ENCODE data around the gene WNK2.

Gene WNK2

DNA sequence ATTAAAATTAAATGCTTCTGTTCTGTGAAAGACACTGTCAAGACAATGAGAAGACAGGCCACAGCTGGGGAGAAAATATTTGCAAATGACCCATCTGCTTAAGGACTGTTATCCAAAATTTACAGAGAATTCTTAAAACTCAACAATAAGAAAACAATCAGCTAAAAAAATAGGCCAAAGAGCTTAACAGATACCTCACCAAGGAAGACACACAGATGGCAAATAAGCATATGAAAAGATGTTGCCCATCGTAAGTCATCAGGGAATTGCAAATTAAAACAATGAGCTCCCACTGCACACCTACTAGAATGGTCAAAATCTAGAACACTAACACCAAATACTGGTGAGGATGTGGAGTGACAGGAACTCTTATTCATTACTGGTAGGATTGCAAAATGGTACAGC, 10.3 kb downstream of the WNK2 start:
- no peak for TF ChIP-seq POLR2A (IDR thresholded peaks at IDR 0.05; ENCODE audit: low read depth, low read length)
- DNase-seq (ENCODE audit: insufficient read length, low spot score) (no peak), FAIRE-seq (no peak)

DNA sequence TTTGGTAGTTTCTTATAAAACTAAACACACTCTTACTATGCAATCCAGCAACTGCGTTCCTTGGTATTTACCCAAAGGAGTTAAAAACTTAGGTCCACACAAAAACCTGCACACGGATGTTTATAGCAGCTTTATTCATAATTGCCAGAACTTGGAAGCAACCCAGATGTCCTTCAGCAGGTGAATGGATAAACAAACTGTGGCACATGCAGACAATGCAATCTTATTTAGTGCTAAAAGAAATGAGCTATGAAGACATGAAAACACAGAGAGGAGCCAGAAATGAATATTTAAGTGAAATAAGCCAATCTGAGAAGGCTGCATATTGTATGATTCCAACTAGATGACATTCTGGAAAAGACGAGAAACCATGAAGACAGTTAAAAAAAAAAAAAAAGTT, 10.7 kb downstream of the WNK2 start:
- no peak for DNase-seq (ENCODE audit: insufficient read length, low spot score)
- no peak for FAIRE-seq
- TF ChIP-seq POLR2A (IDR thresholded peaks at IDR 0.05; ENCODE audit: low read depth, low read length) = no peak

DNA sequence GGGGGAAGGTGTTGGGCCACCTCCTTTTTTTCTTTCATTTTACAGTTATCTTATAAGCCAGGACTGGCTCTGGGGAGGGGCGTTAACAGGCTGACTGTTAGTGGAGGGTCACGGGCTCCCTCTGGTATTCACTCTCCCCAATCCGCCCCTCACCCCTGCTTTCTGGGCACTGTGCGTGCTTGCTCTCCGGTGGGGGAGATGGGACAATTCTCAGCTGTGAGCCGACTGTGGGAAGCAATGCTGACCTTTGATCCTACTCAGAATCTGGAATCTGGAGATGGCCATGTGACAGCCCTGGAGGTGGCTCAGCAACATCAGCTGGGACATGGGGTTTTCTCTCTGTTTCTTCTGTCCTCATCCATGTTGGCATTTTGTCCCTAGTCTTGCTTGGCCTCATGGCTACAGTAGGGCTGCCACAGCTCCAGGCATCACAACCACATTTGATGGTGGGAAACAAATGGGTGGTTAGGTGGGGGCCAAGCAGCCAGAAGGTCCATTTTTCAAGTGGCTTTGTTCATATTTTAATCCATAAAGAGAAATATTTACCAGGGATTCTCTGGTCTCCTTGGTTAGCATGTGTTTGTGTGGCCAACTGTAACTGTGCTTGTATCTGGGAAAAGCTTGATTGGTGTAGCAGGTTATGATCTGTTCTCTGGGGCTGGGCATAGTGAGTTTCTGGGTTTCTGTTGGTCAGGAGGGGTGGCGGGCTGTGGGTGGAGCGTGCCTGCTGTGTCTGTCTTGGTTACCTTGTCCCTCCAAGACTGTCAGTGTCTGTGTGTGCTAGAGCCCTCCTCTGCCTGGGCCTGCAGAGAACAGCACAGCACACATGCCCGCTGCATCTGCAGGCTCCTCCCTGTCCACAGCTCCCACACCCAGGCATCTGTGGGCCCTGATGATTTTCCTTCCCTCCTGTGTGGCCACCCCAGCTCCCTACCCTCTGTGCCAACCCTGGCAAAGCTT, 12.4 kb downstream of the WNK2 start:
- no peak for DNase-seq (ENCODE audit: insufficient read length, low spot score)
- no peak for FAIRE-seq
- TF ChIP-seq POLR2A (IDR thresholded peaks at IDR 0.05; ENCODE audit: low read depth, low read length) = no peak

DNA sequence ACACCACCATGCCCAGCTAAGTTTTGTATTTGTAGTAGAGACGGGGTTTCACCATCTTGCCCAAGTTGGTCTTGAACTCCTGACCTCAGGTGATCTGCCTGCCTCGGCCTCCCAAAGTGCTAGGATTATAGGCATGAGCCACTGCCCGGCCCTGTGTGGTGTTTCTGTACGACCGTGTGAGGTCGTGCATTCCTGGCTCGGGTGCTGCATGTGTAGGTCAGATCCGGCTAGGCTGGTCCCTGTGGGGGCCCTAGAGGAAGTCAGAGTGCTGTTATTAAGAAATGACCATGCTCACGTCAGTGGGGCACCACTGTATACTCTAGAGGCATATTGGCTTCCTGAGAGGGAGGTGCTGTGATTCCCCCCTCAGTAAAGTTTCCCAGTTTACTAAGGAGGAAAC, 13.7 kb downstream of the WNK2 start:
- no peak for TF ChIP-seq POLR2A (IDR thresholded peaks at IDR 0.05; ENCODE audit: low read depth, low read length)
- no peak for DNase-seq (ENCODE audit: insufficient read length, low spot score)
- no peak for FAIRE-seq

DNA sequence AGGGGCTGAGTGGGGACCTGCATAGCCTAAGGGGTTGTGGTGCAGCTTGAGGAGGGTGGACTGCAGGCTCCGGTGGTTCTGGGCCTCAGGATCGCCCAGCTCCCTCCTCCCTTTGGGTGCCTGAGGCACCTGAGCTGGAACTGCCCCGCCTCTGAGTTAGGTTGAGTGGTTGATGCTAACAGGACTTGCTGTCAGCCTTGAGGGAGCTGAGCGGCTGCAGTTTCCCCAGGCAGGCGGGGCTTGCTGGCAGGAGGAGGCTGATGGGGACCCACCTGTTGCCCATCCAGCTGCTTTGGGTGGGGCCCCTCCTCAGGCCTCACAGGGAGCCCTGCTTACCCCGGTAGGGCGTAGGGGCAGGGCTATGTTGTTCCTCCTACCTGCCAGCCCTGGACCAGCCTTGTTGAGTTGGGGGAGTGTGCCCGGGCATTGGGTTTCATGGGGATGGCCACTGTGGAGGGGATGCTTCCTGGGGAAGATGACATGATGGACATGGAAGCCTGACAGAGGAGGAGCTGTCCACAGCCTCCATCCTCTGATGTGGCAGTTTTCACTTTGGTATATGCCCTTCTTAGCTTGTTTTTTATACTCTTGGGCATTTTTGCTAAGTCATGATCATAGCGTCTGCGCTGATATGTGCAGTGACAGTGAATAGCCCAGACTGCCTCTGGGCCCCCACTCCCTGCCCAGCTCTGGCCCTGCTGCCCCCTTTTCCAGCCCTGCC, 14.3 kb downstream of the WNK2 start:
- TF ChIP-seq POLR2A (IDR thresholded peaks at IDR 0.05; ENCODE audit: low read depth, low read length) = no peak
- DNase-seq (ENCODE audit: insufficient read length, low spot score) = no peak
- no peak for FAIRE-seq

DNA sequence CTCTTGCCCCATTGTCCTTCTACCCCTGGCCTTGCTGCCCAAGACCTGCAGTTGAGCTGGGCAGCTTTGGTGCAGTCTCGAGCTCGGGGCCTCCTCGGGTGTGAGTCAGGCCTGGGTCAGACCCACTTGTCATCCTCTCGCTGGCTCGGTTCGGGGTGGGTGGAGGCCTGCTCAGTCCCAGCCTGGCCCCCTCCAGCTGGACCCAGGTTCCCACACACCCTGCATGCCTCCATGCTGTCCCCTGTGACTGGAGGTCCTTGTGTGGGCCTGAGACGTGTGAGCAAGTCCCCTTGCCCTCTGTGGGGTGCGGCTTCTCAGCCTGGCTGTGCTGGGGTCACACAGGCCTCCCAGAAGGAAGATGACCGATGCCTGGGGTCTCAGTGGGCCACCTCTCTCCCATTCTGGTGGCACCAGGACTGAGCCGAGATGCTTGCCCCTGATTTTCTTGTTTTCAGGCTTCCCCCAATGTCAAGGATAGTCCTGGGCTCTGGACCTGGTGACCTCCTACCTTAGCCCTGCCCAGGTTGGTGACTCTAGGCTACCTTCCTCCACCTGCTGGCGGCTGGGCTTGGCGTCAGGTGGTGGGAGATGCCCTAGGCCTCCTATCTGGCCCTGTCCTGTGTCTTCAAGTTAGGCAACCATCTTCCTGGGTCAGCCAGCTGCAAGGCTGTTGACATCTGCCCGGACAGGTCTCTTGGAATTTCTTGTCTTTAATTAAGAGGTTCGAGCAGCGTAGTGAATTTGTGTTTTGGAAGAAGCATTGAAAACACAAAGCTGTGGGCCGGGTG, 15.1 kb downstream of the WNK2 start:
- DNase-seq (ENCODE audit: insufficient read length, low spot score) (no peak), FAIRE-seq (no peak)
- TF ChIP-seq POLR2A (IDR thresholded peaks at IDR 0.05; ENCODE audit: low read depth, low read length) = no peak

DNA sequence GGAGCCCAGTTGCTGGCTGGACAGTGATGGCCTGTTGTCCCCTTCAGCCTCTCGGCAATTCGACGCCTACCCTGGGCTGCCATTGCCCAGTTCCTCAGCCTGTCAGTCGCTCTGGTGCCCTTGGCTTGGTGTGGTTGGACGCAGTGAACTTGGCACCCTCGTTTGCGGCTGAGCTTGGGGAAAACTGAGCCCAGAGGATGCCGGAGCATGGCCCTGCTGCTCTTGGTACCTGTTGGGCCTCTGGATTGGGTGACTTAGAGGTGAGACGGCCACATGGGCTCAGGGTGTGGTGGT, 16.5 kb downstream of the WNK2 start:
- no peak for TF ChIP-seq POLR2A (IDR thresholded peaks at IDR 0.05; ENCODE audit: low read depth, low read length)
- FAIRE-seq = no peak
- DNase-seq (ENCODE audit: insufficient read length, low spot score) = no peak

DNA sequence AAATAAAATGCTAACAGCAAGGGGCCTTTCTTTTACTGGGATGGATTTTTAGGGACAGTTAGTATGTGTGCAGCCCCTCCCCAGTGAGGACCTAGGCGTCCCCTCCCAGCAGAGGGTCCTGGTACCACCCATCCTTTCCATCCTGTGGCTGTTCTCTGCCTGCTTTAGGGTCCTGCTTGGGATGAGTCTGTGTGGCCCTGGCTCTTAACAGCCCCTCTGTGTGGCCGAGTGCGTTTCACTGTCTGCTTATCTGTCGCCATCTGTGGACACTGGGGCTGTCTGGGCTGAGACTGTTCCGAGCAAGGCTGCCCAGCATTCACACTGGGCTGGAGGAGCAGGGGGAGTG, 17.0 kb downstream of the WNK2 start:
- DNase-seq (ENCODE audit: insufficient read length, low spot score) (no peak), FAIRE-seq (no peak)
- no peak for TF ChIP-seq POLR2A (IDR thresholded peaks at IDR 0.05; ENCODE audit: low read depth, low read length)

DNA sequence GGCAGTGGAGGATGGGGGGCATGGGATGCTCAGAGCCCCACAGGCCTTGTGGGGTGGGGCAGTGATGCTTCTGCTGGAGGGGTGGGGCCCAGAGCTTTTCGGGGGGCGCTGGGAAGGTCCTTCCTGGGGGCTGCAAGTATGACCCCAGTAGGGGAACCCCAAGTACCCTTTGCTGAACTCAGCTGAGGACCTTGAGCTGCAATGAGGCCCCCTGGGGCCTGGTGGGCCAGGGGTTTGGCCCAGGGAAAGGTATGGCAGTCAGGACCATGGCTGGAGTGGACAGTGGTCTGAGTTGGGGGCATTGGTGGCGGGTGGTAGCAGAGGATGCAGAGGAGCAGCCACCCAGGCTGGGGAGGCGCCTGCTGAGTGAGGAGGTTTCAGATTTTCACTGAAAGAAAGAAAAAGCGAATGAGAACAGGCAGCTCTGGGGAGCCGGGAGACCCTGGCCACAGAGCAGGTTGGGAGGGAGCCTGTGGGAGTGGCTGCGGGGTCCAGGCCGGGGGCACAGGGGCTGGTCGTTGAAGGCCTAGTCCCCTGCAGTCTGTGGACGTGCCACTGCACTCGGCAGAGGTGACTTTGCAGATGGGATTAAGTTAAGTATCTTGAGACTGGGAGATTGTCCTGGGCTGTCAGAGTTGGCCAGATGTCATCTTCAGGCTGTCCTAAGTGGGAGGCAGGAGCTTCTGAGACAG, 19.2 kb downstream of the WNK2 start:
- no peak for DNase-seq (ENCODE audit: insufficient read length, low spot score)
- FAIRE-seq = no peak
- TF ChIP-seq POLR2A (IDR thresholded peaks at IDR 0.05; ENCODE audit: low read depth, low read length) = no peak

DNA sequence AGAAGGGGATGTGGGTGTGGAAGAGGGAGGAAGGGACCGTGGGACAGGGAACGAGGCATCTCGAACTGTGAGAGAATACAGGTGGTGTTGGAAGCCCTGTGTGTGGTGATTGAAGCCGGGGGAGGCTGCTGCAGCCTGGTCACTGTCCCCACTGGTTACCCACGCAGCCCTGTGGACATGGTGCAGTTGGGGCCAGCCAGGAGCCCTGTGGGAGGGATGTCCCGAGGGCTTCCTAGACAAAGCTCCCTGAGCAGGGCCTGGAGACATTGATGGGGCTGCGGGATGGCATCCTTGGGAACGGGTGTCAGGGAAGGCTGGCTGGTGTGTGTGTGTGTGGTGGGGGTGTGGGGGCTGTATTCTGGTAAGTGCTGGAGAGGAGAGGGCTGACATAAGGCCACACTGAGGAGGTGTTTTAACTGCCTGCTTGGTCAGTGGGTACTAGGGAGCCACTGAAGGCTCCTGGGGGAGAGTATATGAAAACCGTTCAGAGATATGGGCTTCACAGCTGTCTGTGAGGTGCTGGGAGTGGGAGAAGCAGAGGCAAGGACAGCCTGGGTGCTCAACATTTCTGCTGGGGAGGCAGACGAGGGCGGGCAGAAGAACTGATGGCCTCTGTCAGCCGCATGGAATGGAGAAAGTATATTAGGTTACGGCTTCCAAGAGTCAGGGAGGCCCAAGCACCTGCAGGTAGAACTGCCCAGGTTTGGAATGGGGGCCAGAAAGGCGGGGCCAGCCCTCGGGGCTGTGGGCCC, 20.0 kb downstream of the WNK2 start:
- FAIRE-seq (no peak), DNase-seq (ENCODE audit: insufficient read length, low spot score) (no peak)
- TF ChIP-seq POLR2A (IDR thresholded peaks at IDR 0.05; ENCODE audit: low read depth, low read length) = no peak

DNA sequence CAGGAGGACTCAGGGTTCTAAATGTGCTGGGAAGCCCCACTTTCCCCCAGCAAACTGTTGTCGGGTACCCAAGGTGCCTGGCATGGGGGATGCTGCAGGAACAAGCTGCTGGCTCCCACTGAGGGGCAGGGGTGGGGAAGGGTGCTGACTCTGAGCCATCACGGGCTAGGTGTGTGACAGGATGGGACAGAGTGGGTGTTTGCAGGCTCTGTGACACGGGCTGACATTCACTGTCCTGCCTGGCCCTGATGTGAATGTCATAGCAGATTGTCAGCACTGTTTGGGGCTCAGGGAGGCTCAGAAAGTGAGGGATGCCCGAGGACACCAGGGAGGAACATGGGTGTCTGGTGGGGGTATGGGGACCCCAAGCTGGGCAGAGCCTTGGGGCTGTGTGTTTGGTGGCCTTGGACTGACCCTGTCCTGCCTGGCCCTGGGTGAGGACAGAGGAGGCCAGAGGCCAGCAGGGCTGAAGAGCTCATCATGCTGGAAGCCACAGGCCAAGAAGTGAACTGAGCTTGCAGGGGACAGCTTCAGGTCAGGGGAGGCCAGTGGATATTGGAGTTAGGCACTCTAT, 20.6 kb downstream of the WNK2 start:
- no peak for FAIRE-seq
- DNase-seq (ENCODE audit: insufficient read length, low spot score) = no peak
- no peak for TF ChIP-seq POLR2A (IDR thresholded peaks at IDR 0.05; ENCODE audit: low read depth, low read length)

DNA sequence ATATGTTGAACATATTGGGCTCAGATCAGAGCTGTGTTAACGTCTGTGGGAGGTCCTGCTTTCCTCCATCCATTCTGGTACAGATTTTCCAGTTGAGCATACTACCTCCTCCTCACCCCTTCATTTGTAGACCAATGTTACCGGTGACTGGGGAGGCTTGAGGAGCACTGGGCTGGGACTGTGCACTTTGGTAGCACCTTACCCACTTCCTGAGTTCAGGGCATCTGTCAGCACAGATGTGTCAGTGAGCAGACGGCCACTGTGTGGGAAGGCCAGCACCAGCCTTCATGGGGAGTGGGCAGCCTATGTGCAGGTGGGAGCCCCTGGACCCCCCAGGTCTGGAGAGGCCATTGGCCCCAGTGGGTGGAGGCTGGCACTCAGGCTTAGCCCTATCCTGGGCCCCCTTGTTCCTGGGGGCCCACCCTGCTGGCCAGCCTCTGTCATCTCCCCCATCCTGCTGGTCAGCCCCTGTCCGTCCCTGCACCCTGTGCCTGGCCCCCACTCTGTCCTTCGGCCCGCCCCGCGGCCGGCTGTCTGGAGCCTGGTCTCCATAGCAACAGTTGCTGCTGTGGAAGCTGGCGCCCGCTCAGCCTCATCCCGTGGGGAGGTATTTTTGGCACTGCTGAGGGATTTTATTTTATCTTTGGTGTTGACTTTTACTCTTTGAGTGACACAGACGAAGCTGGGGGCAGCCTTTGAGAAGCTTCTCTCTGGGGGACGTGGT, 21.3 kb downstream of the WNK2 start:
- DNase-seq (ENCODE audit: insufficient read length, low spot score) (no peak), FAIRE-seq (no peak)
- TF ChIP-seq POLR2A (IDR thresholded peaks at IDR 0.05; ENCODE audit: low read depth, low read length) = no peak
